ENCODE results near the gene DDX56.

- TF ChIP-seq, protein P1, sequence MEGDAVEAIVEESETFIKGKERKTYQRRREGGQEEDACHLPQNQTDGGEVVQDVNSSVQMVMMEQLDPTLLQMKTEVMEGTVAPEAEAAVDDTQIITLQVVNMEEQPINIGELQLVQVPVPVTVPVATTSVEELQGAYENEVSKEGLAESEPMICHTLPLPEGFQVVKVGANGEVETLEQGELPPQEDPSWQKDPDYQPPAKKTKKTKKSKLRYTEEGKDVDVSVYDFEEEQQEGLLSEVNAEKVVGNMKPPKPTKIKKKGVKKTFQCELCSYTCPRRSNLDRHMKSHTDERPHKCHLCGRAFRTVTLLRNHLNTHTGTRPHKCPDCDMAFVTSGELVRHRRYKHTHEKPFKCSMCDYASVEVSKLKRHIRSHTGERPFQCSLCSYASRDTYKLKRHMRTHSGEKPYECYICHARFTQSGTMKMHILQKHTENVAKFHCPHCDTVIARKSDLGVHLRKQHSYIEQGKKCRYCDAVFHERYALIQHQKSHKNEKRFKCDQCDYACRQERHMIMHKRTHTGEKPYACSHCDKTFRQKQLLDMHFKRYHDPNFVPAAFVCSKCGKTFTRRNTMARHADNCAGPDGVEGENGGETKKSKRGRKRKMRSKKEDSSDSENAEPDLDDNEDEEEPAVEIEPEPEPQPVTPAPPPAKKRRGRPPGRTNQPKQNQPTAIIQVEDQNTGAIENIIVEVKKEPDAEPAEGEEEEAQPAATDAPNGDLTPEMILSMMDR (IDR thresholded peaks at IDR 0.05): no peak
- no peak for TF ChIP-seq POLR2A (IDR thresholded peaks at IDR 0.05)
These were observed 29.5 kb upstream of the DDX56 start for GRCh38 chr7:44603193-44603592.

Measured in prostate gland (tissue), 2 donors.